NCI-H2227 (cell line): ENCODE measurements around the gene MYO15B.
"Not testable (repeated sequence)": the region's sequence is repeated elsewhere in the genome, so short reads cannot be mapped to it uniquely, and the experiment has no call there.

Source experiments
- DNase-seq: peaks from one replicate; lab custom pipeline; 2025; ENCODE audit not compliant: unreplicated experiment; lab: John Stamatoyannopoulos, UW

The MYO15B gene

GRCh38 chr17:75637143-75637538 is 49.5 kb downstream of the MYO15B start:
- DNase-seq: no peak

DNA sequence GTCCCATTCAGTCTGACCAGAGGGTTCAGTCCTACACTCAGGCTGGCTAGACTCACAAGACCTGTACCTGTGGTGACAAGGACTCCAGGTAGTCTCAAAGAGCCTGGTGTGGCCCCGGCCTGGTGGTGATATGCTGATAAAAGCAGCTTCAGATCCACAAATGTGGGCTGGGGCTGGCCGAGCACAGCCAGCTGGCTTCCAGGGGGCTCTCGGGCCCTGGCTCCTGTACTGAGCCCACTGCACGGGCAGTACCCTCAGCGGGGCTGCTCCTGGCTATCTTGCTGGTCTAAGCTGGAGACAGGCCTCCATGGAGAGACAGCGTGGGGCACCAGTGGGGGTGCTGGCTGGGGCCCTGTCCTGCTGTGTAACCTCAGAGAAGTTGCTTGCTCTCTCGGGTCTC is 50.0 kb downstream of the MYO15B start:
- no peak for DNase-seq

- DNase-seq: not testable (repeated sequence)
These were observed 50.4 kb downstream of the MYO15B start for GRCh38 chr17:75638039-75638438.

- DNase-seq: no peak
These were observed 51.3 kb downstream of the MYO15B start for GRCh38 chr17:75638893-75639292.

DNA sequence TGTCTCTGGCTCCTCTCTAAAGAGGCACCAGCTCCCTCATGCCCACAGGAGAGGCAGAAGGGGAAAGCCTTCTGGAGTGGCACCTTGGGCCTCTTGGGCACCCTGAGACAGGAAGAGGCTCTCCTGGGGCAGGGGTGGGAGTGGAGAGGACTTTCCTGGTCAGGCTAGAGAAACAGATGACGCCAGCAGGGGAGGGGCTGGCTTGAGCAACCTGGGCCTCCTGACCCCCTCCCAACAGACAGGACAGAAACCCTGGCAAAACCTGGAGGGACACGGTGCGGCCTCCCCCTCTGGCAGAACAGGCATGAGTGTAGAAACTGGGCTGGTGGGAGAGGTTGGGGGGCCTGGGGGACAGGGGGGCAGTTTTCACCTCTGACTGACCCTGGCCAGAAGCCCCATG is 51.7 kb downstream of the MYO15B start:
- no peak for DNase-seq

DNA sequence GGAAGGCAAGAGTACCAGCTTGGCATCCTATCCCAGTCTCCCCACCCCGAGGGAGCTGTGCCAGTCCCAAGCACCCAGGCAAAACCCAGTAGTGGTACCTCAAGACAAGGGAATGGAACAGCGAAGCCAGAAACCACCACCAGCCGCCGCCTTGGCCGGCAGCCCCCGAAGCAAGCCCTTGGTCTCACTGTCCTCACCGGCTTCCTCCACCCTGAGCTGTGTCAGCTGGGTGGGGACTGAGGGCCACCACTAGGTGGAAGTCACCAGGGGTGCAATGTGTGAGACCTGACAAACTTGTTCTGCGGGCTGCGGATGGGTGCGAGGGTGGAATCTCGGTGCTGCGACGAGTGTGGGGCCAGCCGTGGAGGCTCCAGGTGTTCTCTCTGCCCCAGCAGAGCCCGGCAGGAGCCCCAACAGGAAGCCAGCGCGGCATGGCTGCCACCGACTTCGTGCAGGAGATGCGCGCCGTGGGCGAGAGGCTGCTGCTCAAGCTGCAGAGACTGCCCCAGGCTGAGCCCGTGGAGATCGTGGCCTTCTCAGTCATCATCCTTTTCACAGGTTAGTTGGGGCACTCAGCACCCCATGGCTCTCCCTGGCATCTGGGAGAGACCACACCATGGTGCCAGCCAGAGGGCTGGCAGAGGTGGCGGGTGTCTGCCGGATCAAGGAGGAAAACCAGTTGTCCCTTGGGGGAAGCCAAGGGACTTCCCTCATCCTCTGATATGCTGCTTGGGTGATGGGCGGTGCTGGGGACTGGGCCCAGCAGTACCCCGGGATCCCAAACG is 52.4 kb downstream of the MYO15B start:
- no peak for DNase-seq

- DNase-seq: no peak
These were observed 53.0 kb downstream of the MYO15B start for GRCh38 chr17:75640556-75641119.

- no peak for DNase-seq
These were observed 53.7 kb downstream of the MYO15B start for GRCh38 chr17:75641343-75641742.

DNA sequence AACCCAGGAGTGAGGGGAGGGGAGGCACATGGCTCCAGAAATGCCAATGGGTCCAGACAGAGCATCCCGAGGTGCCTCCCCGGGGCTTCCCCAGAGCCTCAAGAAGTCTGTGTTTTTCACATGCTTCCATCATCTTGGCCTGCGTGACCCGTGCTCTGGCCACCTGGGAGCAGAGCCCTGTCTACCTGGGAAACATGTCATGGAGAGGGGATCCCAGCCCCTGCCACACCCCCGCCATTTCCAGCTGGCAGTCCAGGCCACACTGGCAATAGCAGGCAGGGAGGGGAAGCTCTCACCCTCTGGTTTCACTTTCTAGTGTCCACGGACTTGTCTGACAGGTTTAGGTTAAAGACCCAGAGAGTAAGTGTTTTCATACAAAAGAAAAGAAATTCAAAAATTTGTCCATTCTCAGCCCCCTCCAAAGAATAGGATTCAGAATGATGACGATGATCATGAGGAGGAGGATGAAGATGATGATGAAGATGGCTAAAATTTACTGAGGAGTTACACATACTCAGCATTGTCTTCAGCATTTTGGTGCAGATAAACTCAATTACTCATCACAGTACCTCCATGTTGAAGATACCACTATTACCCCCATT is 54.7 kb downstream of the MYO15B start:
- DNase-seq: no peak

DNA sequence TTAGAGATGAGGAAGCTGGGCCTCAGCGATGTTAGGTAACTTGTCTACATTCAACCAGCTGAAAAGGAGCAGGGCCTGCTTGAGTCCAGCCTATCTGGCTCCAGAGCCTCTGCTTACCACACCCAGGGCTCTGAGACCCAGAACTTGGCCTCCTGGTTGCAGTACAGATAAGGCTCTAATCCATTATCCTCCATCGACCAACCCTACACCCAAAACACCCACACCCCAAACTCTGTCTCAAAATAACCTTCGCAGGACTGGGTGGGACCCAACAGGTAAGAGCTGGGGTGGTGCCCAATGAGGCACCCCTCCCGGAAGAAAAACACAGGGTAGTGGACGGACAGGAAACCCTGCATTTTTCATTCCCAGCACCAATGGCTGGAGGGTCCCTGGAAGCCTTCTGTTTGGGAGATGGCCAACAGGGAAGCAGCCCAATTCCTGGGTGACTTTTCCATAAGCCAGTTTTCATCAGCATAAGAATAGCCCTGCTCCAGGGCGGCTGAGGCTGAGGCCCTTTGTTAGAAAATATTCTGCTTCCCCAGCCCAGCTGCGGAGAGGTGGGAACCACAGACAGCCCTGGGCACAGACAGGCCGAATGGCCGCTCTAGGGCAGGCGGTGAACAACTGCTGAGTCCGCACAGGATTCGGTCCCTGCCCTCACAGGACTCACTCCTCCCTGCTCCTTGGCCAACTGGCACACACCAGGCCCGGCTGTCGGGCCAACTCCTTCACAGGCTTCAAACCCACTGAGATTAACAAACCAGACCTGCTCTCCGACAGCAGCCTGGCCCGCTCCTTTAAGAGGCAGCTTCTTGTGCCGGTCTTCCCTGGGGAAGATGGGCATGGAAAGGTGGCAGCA is 55.4 kb downstream of the MYO15B start:
- no peak for DNase-seq

DNA sequence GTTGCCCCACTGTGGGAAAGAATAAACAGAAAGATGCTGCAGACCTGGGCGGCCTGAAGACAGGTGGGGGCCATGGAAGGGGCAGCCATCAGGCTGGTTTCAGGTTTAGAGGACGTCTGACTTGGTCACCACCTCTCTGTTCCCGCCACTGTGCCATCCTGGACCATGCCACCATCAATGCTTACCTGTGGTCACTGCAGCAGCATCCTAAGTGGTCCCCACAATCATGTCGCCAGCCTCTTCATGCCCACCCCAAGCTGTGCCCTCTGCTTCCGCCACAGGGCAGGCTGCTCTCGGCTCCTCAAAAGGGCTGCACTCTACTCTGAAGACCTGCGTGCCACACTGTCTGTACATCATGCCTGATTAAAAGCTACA is 56.0 kb downstream of the MYO15B start:
- DNase-seq: no peak

- DNase-seq: no peak
These were observed 57.9 kb downstream of the MYO15B start for GRCh38 chr17:75645501-75645888.

- no peak for DNase-seq
These were observed 58.5 kb downstream of the MYO15B start for GRCh38 chr17:75645889-75646637.

DNA sequence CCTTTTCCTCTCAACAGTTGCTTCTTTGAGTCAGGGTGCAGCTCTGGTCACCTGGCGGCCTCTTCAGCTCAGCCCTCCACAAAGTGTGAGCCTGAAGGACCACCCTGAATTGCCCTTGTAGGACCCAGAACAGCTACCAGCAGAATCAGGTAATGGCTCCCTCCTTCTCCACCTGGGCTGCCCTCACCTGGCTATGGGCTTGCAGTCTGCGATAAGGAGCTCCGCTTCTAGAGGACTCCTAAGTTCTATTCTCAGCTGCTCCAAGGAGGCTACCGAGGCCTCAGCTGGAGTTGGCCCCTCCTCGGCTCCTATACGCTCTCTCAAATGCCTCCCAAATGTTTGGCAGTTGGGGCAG is 59.0 kb downstream of the MYO15B start:
- no peak for DNase-seq

- DNase-seq: no peak
These were observed 59.5 kb downstream of the MYO15B start for GRCh38 chr17:75647061-75647460.

- no peak for DNase-seq
These were observed 60.3 kb downstream of the MYO15B start for GRCh38 chr17:75647921-75648320.

DNA sequence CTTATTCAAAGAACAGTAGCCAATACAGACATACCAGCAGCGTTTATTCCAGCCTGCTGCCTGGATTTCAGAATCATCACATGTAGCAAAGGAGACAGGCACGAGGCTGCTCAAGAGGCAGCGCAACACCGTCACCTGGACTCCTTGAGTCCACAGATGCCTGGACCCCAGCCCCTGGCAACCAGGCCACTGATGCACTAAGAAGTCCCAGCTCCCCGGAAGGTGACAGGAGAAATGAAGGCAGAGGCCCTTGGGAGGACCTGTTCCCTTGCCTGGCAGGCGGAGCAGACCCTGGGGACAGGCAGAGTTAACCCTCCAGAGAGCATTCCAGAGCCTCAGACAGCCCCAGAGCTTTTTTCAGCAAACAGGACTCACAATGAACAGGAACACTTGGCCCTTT is 62.1 kb downstream of the MYO15B start:
- no peak for DNase-seq

DNA sequence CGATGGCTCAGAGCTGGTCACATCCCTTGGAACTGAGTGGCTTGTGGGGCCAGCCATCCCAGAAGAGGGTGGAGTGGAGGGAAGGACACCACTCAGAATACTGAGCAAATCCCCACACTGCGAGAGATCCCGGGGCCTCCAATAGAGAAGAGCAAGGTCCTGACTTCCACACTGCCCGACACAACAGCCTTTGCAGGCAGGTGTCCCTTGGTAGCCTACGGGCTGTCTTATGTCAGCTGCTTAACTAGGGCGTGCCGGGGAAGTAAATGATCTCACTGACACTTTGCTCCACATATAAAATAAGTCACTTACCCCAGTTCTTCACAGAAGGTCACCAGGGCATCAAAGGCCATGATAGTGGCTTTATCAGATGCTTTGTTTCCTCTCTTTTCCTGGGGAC is 63.3 kb downstream of the MYO15B start:
- no peak for DNase-seq

GRCh38 chr17:75652341-75652740 is 64.7 kb downstream of the MYO15B start:
- no peak for DNase-seq

GRCh38 chr17:75652934-75653549 is 65.4 kb downstream of the MYO15B start:
- DNase-seq: peak; percentile 65

GRCh38 chr17:75654176-75654575 is 66.6 kb downstream of the MYO15B start:
- DNase-seq: no peak
